RWPE2 (cell line): ENCODE measurements around the gene EFHC2.

Source experiments
- ATAC-seq: fragments of 200-7000 bp; cut with Tn5 transposase; 3 replicates; pipeline ENCODE4 v1.9.1; 2021; ENCODE audit warnings: low read depth
- DNase-seq: peaks from one replicate; pipeline ENCODE4 v3.0.0-alpha.2; 2020; ENCODE audit warnings: low spot score
- H3K27ac ChIP-seq: fragments of 450-650 bp; 2 replicates; pipeline ENCODE4 v1.5.1; 2017; ENCODE audit warnings: mild to moderate bottlenecking; ENCODE audit not compliant: poor library complexity, severe bottlenecking
- H3K27me3 ChIP-seq: fragments of 250-450 bp; sonication (Bioruptor Pico); 2 replicates; pipeline ENCODE4 v1.5.1; 2021; ENCODE audit warnings: mild to moderate bottlenecking, moderate library complexity; ENCODE audit not compliant: insufficient read depth, poor library complexity, severe bottlenecking
- H3K36me3 ChIP-seq: fragments of 250-450 bp; sonication (Bioruptor Pico); 2 replicates; pipeline ENCODE4 v1.5.1; 2020; ENCODE audit warnings: low read depth, mild to moderate bottlenecking, moderate library complexity
- H3K4me1 ChIP-seq: fragments of 250-450 bp; sonication (Bioruptor Pico); 2 replicates; pipeline ENCODE4 v1.5.1; 2021; ENCODE audit warnings: mild to moderate bottlenecking, moderate library complexity; ENCODE audit not compliant: insufficient read depth, poor library complexity, severe bottlenecking
- H3K4me3 ChIP-seq: fragments of 250-450 bp; sonication (Bioruptor Pico); 2 replicates; pipeline ENCODE4 v1.5.1; 2021; ENCODE audit warnings: mild to moderate bottlenecking, moderate library complexity; ENCODE audit not compliant: severe bottlenecking
- H3K9me3 ChIP-seq: fragments of 250-450 bp; sonication (Bioruptor Pico); 2 replicates; pipeline ENCODE4 v1.5.1; 2021; ENCODE audit warnings: mild to moderate bottlenecking, moderate library complexity; ENCODE audit not compliant: severe bottlenecking
- TF ChIP-seq, protein P1 (sequence below): fragments of 450-650 bp; IDR thresholded peaks from one replicate; pipeline ENCODE4 v1.5.1; 2017; ENCODE audit warnings: mild to moderate bottlenecking, moderate library complexity; ENCODE audit not compliant: poor library complexity, severe bottlenecking

Gene EFHC2

DNA sequence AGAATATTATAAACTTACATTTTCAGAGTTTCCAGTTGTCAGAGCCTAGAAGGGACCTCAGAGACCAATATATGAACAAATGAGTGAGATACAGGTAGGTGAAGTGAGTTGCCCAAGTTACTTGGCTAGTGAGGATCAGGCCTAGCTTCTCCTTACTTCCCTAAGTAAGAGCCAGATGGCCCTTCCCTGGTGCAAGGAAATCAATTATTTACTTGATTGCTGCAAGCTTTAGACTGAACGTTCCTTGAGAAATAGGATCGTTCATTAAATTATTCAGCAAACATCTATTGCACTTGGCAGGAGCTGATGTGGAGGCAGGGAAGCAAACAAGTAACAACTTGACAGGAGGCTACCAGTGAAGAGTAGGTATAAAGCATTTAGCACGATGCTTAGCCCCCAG, 117.8 kb downstream of the EFHC2 start:
- no peaks in the 10 kb centered on the region for H3K9me3 ChIP-seq
- TF ChIP-seq, protein P1, sequence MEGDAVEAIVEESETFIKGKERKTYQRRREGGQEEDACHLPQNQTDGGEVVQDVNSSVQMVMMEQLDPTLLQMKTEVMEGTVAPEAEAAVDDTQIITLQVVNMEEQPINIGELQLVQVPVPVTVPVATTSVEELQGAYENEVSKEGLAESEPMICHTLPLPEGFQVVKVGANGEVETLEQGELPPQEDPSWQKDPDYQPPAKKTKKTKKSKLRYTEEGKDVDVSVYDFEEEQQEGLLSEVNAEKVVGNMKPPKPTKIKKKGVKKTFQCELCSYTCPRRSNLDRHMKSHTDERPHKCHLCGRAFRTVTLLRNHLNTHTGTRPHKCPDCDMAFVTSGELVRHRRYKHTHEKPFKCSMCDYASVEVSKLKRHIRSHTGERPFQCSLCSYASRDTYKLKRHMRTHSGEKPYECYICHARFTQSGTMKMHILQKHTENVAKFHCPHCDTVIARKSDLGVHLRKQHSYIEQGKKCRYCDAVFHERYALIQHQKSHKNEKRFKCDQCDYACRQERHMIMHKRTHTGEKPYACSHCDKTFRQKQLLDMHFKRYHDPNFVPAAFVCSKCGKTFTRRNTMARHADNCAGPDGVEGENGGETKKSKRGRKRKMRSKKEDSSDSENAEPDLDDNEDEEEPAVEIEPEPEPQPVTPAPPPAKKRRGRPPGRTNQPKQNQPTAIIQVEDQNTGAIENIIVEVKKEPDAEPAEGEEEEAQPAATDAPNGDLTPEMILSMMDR, result no peak
- H3K36me3 ChIP-seq, result no peaks in the 10 kb centered on the region
- no peak for DNase-seq
- peaks cover 6% of the 10 kb centered on the region for H3K4me1 ChIP-seq
- ATAC-seq, result no peak
- H3K27ac ChIP-seq, result no peak overlapping the region
- no peaks in the 10 kb centered on the region for H3K27me3 ChIP-seq
- H3K4me3 ChIP-seq, result no peak overlapping the region

DNA sequence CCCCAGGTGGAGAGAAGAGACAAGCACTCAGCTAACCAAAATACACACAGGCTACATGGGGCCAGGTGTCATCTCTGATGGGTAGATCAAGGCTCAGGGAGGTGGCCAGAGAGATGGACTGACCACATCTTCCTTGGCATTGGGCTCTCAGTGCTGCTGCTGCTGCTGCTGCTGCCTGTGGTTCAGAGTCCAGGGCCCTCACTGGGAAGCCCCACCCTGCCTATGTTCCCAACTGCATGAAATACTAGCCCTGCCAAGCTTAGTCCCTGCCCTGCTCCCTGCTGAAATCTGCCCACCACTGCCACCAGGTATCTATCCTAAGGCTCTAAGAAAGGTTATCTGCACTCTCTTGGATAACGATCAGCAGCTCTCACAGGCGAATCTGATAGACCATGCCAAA, 118.7 kb downstream of the EFHC2 start:
- H3K4me1 ChIP-seq, result peaks cover 6% of the 10 kb centered on the region

DNA sequence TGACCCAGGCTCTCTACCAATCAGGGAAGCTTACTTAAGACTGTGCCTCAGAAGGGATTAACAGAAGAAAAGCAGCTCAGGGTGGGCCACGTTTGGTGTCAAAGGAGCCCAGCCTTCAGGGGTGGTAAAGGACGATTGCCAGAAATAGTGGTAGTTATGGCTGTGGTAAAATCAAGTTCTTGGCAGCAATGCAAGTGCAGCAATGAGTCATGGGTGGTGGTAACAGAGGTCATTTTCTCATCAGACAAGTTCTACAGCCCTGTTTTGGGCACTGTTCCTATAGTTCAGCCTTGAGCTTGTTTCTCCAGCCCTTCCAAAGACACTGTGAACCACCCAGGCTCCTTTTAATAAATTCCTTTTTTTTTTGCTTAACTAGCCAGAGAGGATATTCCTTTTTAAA, 120.3 kb downstream of the EFHC2 start:
- no peaks in the 10 kb centered on the region for H3K9me3 ChIP-seq
- no peak overlapping the region for H3K4me3 ChIP-seq
- TF ChIP-seq, protein P1, result no peak
- no peaks in the 10 kb centered on the region for H3K36me3 ChIP-seq
- DNase-seq (no peak), ATAC-seq (peak; percentile 42; the same call in 1 of the 3 replicates)
- no peaks in the 10 kb centered on the region for H3K27me3 ChIP-seq
- no peak overlapping the region for H3K27ac ChIP-seq
- H3K4me1 ChIP-seq, result peaks cover 6% of the 10 kb centered on the region

More for the DNA sequence above, 118.7 kb downstream of the EFHC2 start:
- Histone ChIP-seq H3K9me3 (no peaks in the 10 kb centered on the region), H3K36me3 (no peaks in the 10 kb centered on the region), H3K27me3 (no peaks in the 10 kb centered on the region), H3K27ac (no peak overlapping the region), H3K4me3 (no peak overlapping the region)
- TF ChIP-seq, protein P1, result no peak
- ATAC-seq, result no peak
- DNase-seq, result no peak

DNA sequence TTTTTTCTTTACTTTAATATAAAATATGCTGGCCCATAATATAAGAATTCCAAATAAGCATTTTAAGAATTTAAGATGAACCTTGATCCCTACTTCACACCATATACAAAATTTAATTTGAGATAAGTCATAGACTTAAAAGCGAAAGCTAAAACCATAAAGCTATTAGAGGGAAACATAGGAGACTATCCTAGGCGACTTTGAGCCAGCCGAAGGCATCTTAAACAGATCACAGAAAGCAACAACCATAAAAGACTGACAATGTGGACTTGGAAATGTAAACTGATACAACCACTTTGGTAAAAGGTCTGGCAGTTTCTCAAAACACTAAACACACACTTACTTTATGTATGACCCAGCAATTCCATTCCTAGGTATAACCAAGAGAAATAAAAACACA, 125.0 kb downstream of the EFHC2 start:
- peaks cover 6% of the 10 kb centered on the region for H3K4me1 ChIP-seq
- no peak for ATAC-seq
- H3K36me3 ChIP-seq, result no peaks in the 10 kb centered on the region
- no peak overlapping the region for H3K27ac ChIP-seq
- TF ChIP-seq, protein P1, result no peak
- DNase-seq, result no peak
- no peaks in the 10 kb centered on the region for H3K9me3 ChIP-seq
- H3K27me3 ChIP-seq, result no peaks in the 10 kb centered on the region
- no peak overlapping the region for H3K4me3 ChIP-seq

DNA sequence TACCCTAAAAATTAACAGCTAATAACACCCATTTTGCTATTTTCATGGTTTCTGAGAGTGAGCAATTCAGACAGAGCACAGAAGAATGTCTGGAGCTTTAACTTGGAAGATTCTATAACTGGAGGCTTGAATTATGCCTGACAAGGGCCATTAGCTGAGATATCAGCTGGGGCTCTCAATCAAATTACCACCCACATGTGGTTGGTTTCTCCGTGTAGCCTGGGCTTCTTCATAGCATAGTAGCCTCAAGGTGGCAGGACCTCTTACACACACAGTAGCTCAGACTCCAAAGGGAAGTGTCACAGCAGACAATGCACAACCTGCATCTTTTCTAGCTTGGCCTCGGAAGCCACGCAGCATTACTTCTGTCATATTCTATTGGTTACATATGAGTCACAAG, 127.3 kb downstream of the EFHC2 start:
- DNase-seq (no peak), ATAC-seq (no peak)
- Histone ChIP-seq H3K36me3 (no peaks in the 10 kb centered on the region), H3K27me3 (no peaks in the 10 kb centered on the region), H3K4me3 (no peak overlapping the region), H3K9me3 (no peaks in the 10 kb centered on the region), H3K27ac (no peak overlapping the region), H3K4me1 (no peaks in the 10 kb centered on the region)
- TF ChIP-seq, protein P1, result no peak
